Measurements from ENCODE around the gene ARHGAP44. TPM values are rescaled to one million over a fixed set of nuclear protein-coding genes. Genes with fewer than 3 reads are reported as not detected.

ARHGAP44 gene
- total and polyA plus RNA-seq, 2 donors (not counting 1 experiment from before 2014, with no cell fraction given), result 0.78 to 11.6 TPM

DNA sequence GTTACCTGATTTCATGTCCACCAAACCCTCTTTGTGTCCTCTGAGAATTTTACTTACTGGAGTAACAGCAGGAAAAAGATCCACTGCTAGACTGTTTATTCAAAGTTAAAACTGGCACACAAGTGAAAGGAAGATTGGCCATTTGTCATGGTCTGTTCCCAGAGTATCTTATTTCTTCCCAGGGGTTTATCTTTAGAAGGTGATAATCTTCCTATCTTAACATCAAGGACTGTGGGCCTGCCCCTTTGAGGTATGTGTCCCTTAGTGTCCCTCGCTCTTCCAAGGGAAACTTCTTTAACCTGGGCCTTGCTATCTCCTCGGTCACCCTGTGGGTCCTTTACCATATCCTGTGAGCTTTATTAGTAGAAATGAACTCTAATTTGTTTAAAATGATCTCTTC, 49.7 kb downstream of the ARHGAP44 start:
- WGBS (ENCODE audit: insufficient coverage), result no CpG with 5 or more reads among the region's 2 CpGs

DNA sequence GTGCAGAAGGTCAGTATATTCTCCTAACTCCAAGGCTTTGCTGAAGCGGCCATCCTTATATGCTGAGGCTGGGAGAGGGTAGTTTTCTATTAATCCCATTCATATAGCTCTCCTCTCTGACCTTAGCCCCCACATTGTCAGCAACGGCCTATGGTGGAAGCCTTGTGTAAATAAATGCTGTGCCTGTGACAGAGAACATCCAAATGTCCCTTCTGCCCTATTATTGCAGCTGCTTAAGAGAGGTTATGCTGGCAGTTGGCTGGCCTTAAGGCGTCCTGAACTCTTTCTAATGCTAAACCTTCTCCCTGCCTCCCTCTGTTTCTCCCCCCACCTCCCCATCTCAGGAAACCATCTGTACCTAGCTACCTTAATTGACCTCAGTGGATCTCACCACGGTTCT, 53.6 kb downstream of the ARHGAP44 start:
- Histone ChIP-seq H4K20me1 (ENCODE audit: control insufficient read depth, insufficient read depth, low read length, poor library complexity, severe bottlenecking) (no peaks in the 10 kb centered on the region), H3K27ac (ENCODE audit: low read length in 2 of 2) (no peak overlapping the region), H3K4me3 (ENCODE audit: control extremely low read depth in 1 of 5, extremely low read depth in 1 of 5, insufficient read depth in 1 of 5, low read depth in 2 of 5, low read length in 4 of 5) (no peak overlapping the region), H3K36me3 (replicated peaks in 1 of 2; ENCODE audit: control extremely low read depth in 1 of 2, control insufficient read depth in 1 of 2, extremely low read depth in 1 of 2, insufficient read depth in 2 of 2, low read length in 1 of 2) (no peaks in the 10 kb centered on the region), H2AFZ (ENCODE audit: insufficient read depth, low read depth, low read length, poor library complexity, severe bottlenecking) (no peak overlapping the region), H3K4me1 (ENCODE audit: control insufficient read depth in 2 of 2, insufficient read depth in 2 of 2, low read length in 2 of 2) (no peaks in the 10 kb centered on the region), H3K79me2 (ENCODE audit: control insufficient read depth, insufficient read depth, low read length) (no peaks in the 10 kb centered on the region), H3K9ac (ENCODE audit: low read length) (no peak overlapping the region), H3K4me2 (replicated peaks; ENCODE audit: low read depth, low read length, poor library complexity, severe bottlenecking) (no peak overlapping the region), H3K27me3 (replicated peaks in 1 of 4; ENCODE audit: control extremely low read depth in 1 of 4, control insufficient read depth in 3 of 4, insufficient read depth in 4 of 4, low read length in 3 of 4) (no peaks in the 10 kb centered on the region), H3K9me3 (ENCODE audit: control extremely low read depth in 1 of 3, control insufficient read depth in 2 of 3, insufficient read depth in 1 of 3, low read length in 2 of 3) (peaks cover 0 to 9% (median 0%) of the 10 kb centered on the region in 3 donors)
- ChIA-PET POLR2A (no interaction called here), CTCF (no interaction called here)
- no CpG with 5 or more reads among the region's 4 CpGs for WGBS (ENCODE audit: insufficient coverage)
- intact Hi-C loops (cut with micrococcal nuclease), result no loop called here
- Mint-ChIP-seq H3K9me3 (ENCODE audit: insufficient read depth) (peaks cover 5% of the 10 kb centered on the region), H3K27ac (no peak overlapping the region), H3K4me1 (no peaks in the 10 kb centered on the region), H3K27me3 (no peaks in the 10 kb centered on the region), H3K4me3 (no peak overlapping the region)
- no peak for TF ChIP-seq EZH2 (IDR thresholded peaks at IDR 0.05; ENCODE audit: borderline replicate concordance, insufficient read depth, low read depth, low read length, poor library complexity, severe bottlenecking)
- TF ChIP-seq, protein P1, sequence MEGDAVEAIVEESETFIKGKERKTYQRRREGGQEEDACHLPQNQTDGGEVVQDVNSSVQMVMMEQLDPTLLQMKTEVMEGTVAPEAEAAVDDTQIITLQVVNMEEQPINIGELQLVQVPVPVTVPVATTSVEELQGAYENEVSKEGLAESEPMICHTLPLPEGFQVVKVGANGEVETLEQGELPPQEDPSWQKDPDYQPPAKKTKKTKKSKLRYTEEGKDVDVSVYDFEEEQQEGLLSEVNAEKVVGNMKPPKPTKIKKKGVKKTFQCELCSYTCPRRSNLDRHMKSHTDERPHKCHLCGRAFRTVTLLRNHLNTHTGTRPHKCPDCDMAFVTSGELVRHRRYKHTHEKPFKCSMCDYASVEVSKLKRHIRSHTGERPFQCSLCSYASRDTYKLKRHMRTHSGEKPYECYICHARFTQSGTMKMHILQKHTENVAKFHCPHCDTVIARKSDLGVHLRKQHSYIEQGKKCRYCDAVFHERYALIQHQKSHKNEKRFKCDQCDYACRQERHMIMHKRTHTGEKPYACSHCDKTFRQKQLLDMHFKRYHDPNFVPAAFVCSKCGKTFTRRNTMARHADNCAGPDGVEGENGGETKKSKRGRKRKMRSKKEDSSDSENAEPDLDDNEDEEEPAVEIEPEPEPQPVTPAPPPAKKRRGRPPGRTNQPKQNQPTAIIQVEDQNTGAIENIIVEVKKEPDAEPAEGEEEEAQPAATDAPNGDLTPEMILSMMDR (IDR thresholded peaks at IDR 0.05), result no peak
- DNase-seq (no peak), ATAC-seq (ENCODE audit: low read depth) (no peak)

More for the DNA sequence above, 49.7 kb downstream of the ARHGAP44 start:
- H3K4me1 ChIP-seq (ENCODE audit: control insufficient read depth in 2 of 2, insufficient read depth in 2 of 2, low read length in 2 of 2), result no peaks in the 10 kb centered on the region
- no peaks in the 10 kb centered on the region for H3K79me2 ChIP-seq (ENCODE audit: control insufficient read depth, insufficient read depth, low read length)
- Mint-ChIP-seq H3K27ac (no peak overlapping the region), H3K9me3 (ENCODE audit: insufficient read depth) (peaks cover 5% of the 10 kb centered on the region), H3K4me3 (no peak overlapping the region), H3K4me1 (no peaks in the 10 kb centered on the region), H3K27me3 (no peaks in the 10 kb centered on the region)
- no peaks in the 10 kb centered on the region for H4K20me1 ChIP-seq (ENCODE audit: control insufficient read depth, insufficient read depth, low read length, poor library complexity, severe bottlenecking)
- peaks cover 0 to 7% (median 0%) of the 10 kb centered on the region in 3 donors for H3K9me3 ChIP-seq (ENCODE audit: control extremely low read depth in 1 of 3, control insufficient read depth in 2 of 3, insufficient read depth in 1 of 3, low read length in 2 of 3)
- POLR2A ChIA-PET, result no interaction called here
- H3K27me3 ChIP-seq (replicated peaks in 1 of 4; ENCODE audit: control extremely low read depth in 1 of 4, control insufficient read depth in 3 of 4, insufficient read depth in 4 of 4, low read length in 3 of 4), result no peaks in the 10 kb centered on the region
- ATAC-seq (ENCODE audit: low read depth) (no peak), DNase-seq (no peak)
- no peak overlapping the region for H2AFZ ChIP-seq (ENCODE audit: insufficient read depth, low read depth, low read length, poor library complexity, severe bottlenecking)
- CTCF ChIA-PET, result no interaction called here
- H3K9ac ChIP-seq (ENCODE audit: low read length), result no peak overlapping the region
- TF ChIP-seq, protein P1 (IDR thresholded peaks at IDR 0.05), result no peak
- no peak for TF ChIP-seq EZH2 (IDR thresholded peaks at IDR 0.05; ENCODE audit: borderline replicate concordance, insufficient read depth, low read depth, low read length, poor library complexity, severe bottlenecking)
- H3K4me3 ChIP-seq (ENCODE audit: control extremely low read depth in 1 of 5, extremely low read depth in 1 of 5, insufficient read depth in 1 of 5, low read depth in 2 of 5, low read length in 4 of 5), result no peak overlapping the region
- H3K27ac ChIP-seq (ENCODE audit: low read length in 2 of 2), result no peak overlapping the region
- no peaks in the 10 kb centered on the region for H3K36me3 ChIP-seq (replicated peaks in 1 of 2; ENCODE audit: control extremely low read depth in 1 of 2, control insufficient read depth in 1 of 2, extremely low read depth in 1 of 2, insufficient read depth in 2 of 2, low read length in 1 of 2)
- intact Hi-C loops (cut with micrococcal nuclease), result no loop called here
- H3K4me2 ChIP-seq (replicated peaks; ENCODE audit: low read depth, low read length, poor library complexity, severe bottlenecking), result no peak overlapping the region

Measured in B cell (primary cell).